ENCODE data around the gene CLEC6A.

CLEC6A gene

DNA sequence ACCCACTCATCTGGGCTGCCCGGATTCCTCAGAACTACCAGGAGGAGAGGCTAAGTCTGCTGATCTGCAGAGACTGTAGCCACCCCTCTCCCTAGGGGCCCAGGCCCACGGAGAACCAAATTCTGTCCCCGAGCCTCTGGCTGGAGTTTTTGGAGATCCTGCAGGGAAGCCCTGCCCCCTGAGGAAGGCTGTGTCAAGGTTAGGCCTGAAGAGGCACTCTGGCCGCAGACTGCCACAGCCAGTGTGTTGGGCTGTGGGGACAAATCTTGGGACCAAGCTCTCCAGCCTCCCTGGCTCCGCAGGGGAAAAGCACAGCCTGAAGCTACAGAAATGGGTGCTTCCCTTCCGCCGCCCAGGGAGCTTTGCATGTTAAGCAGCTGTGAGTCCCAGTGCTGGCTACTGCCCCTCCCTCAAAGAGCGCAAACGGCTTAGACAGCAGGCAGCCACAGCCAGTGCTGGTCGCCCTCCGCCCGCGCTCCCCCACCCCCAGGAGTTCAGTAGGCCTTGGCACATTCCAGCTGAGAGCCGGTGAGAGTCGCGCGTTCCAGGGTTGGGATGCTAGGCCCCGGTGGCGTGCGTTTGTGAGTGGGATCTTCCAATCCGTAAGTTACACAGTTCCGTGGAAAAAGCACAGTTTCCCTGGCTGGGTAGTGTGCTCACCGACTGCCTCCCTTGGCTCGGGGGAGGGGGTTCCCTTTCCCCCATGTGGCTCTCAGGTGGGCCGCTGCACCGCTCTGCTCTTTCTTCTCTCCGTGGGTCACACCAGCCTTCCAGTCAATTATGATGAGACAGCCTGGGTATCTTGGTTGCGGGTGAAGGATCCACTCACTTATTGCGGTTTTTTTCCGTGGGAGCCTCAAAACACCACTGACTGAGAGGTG, 71.7 kb downstream of the CLEC6A start:
- TF ChIP-seq SIN3A (IDR thresholded peaks at IDR 0.05; ENCODE audit: borderline replicate concordance, insufficient read depth, low read length), result no peak
